Erythroblast (primary cell): ENCODE measurements around the gene HSPA6.

Experiments used
- GATA1 ChIP-seq: IDR thresholded peaks from 2 replicates; pipeline ENCODE4 v1.6.1; 2011; ENCODE audit warnings: low read depth, mild to moderate bottlenecking, control low read depth, low read length, moderate library complexity
- POLR2A ChIP-seq: IDR thresholded peaks from 2 replicates; pipeline ENCODE4 v1.6.1; 2011; ENCODE audit warnings: mild to moderate bottlenecking, low read length

DNA sequence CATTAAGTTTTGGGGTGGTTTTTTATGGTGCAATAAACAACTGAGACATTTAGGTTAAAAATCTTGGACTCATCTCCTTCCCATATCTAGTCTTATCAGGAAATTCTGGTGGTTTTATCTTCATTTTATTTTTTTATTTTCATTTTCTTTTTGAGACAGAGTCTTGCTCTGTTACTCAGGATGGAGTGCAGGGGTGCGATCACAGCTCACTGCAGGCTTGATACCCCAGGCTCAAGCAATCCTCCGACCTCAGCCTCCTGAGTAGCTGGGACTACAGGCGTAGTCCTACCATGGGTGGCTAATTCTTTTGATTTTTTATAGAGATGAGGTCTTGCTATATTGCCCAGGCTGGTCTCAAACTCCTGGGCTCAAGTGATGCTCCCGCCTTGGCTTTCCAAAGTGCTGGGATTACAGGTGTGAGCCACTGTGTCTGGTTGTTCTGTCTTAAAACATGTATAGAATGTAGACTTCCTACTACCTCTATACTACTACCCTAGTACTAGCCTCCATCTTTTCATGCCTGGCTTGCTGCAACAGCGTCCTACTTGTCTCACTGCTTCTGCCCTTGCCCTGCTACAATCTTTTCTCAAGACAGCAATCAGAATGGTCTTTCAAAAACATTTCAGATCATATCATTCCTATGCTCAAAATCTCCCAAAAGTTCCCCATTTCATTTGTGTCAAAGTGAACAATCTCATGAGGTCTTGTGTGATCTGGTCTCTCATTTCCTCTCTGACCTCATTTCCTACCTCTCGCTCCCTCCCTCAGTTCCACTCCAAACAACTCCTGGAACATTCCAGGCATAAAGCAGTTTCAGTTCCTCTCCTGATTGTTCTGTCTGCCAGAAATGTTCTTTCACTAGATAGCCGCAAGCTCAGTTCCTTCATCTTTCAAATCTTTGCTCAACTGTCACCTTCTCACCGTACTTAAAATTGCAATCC is 25.0 kb upstream of the HSPA6 start:
- no peak for TF ChIP-seq POLR2A
- TF ChIP-seq GATA1: no peak
